ENCODE results near the gene OAF. TPM values are rescaled to one million over a fixed set of nuclear protein-coding genes. Genes with fewer than 3 reads are reported as not detected.

Gene OAF
- total RNA-seq, 1 donor from 2014 or later = 34.9 TPM

GRCh38 chr11:120201653-120202052 is 9.2 kb upstream of the OAF start:
- DNase-seq (ENCODE audit: low spot score) = no peak

DNA sequence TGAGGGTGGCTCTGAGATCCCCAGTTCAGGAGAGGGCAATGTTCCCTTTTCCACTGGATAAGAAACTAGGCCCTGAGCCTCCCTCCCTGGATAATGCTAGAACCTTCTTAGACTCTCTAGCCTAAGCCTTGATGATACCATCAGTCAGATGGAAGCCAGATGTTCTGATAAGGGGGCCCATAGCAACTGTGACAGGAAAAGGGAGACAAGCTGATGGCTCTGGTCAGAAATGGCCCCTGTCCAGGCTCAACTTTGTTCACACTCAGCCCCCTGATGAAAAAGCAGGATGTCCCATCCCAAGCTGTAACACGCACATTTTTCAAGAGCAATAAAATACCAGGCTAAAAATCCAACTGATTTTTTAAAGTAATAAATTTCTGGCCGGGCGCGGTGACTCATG is 7.2 kb upstream of the OAF start:
- DNase-seq (ENCODE audit: low spot score) = no peak

GRCh38 chr11:120205596-120206161 is 5.2 kb upstream of the OAF start:
- DNase-seq (ENCODE audit: low spot score) = no peak

DNA sequence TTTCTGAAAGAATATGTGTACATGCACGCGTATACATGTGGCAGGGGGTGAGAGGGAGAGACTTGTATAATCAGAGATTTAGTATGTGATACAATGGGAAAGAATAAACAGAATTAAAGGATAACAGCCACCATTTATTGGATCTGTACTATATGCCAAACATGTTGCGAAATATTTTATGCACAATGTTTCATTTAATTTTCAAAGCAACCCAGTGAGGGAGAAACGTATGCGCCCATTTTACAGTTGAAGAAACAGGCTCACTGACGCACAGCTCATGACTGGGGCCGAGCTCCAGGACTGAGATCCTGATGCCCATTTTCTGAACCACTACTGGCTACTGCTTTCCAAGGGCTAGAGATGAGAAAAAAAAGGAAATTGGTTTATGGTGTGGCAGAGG is 3.3 kb upstream of the OAF start:
- DNase-seq (ENCODE audit: low spot score) = no peak

DNA sequence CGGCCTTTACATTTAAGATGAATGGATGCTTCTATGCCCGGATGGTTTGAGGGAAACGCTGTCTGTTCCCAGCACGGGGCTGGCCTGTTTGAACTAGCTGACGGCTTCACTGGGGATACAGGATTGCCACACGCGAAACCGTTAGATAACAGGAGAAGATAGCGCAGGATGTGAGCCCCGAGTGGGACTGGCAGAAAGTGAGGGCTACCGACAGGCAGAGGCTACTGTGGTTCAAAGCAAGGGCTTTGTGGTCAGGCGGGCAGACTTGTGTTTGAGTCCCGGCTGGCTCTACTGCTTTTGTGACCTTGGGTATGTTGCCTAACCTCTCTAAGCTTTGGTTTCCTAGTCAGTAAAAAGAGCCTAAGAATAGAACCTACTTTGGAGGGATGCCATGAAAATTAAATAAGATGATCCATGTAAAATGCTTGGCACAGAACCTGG is 2.8 kb upstream of the OAF start:
- no peak for DNase-seq (ENCODE audit: low spot score)

DNA sequence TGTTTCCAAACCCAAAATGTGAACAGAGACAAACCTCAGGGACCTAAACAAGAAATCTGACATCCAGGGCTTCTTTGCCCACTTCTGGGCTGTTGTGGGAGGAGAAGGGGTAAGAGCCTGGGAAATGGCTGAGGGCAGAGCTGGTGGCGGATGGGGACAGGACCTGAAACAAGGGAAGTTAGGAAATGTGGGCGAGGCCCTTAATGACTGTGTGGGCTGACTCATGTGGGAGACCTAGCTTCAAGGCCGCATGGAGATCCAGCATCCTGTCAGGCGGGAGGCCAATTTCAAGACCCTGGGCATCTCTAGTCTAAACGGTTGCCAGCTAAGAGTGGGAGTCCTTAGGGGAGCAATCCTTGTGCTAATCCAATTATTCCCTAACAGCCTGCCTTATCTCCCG is 2.1 kb upstream of the OAF start:
- DNase-seq (ENCODE audit: low spot score) = no peak

DNA sequence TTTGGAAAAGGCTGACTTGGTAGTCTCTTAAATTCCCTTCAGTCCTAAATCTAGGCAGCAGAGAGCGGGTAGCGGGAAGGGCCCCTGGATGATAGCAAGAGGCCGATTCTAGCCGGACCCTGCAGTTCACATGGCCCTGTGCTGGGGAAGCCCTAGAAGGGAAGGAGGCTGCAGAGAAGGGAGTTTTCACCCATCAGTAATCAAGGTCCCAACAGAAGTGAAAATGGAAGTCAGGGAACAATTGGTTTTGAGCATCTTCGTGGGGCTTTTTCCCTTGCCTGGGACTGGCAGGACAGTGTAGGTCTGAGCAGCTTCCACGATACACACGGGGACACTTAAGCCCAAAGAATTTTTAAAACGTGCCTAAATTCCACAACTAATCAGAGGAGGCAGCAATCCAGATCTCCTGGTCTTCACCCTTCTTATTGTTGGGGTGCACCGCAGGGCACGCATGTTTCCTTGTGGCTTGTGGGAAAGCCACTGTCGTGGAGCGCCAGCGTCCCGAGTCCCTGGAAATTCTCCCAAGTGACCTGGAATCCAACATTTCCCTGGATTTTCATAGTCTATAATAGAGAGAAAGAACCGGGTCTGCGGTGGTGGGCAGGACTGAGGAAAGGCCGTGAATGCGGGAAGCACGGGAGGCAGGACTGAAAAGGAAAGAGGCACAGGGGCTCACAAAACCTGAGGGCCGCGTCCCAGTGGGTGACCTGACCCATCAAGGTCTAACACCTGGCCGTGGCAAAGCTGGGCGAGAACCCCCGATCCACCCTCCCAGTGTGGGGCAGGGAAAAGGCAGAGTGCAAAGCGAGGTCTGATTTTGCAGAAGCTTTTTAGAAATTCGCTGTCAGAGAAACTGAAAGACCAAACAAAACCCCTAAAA is 846 bp upstream of the OAF start:
- DNase-seq (ENCODE audit: low spot score) = no peak

- no peak for DNase-seq (ENCODE audit: low spot score)
Measured at GRCh38 chr11:120211522-120212258, 858 bp downstream of the OAF start.

DNA sequence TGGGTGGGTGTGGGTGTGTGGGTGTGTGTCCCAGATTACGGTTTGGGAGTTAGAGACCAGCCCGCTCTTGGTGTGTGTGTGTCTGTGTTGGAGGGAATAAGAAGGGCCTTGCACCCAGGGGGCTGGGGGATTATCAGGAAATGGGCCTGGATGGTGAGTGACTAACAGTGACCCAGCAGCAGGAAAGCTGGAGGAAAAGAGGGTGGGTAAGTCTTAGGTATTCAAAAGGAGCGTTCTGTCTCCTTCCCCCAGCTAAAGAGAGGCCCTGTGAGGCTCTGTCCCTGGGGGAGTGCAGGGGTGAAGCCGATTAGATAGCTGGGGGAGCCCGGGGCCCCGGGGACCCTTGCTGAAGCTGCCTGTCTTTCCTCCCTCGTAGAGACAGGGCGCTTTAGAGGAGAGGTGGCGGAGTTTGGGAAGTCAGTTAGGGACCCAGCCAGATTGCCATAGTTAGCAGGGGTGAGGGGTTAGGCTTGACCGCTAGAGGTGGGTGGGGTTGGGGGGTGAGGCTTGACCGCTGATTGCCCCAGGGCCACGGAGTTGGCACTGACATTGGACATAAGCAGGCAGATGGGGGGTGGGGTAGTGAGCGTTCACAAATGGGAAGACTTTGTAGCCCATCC is 1.5 kb downstream of the OAF start:
- DNase-seq (ENCODE audit: low spot score) = no peak

- DNase-seq (ENCODE audit: low spot score) = no peak
Measured at GRCh38 chr11:120212926-120213325, 2.1 kb downstream of the OAF start.

DNA sequence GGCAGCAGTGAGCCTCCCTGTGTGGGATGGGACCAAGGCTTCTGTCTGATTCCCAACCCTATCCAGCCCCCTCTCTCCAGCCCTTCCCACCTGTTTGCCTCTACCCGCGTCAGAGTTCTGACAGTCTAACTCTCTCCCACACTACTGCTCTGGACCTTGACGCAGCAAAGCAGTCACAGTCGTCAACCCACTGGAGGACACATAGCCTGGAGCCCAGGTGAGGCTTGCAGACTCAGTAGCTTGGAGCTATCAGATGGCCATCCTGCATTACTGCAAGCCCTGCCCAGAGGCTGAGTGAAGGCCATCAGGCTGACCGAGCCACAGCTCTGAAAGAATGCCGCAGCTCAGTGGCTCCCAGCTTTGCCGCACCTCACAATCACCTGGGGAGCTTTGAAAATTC is 3.7 kb downstream of the OAF start:
- DNase-seq (ENCODE audit: low spot score) = no peak

GRCh38 chr11:120215634-120216033 is 4.8 kb downstream of the OAF start:
- DNase-seq (ENCODE audit: low spot score) = no peak

DNA sequence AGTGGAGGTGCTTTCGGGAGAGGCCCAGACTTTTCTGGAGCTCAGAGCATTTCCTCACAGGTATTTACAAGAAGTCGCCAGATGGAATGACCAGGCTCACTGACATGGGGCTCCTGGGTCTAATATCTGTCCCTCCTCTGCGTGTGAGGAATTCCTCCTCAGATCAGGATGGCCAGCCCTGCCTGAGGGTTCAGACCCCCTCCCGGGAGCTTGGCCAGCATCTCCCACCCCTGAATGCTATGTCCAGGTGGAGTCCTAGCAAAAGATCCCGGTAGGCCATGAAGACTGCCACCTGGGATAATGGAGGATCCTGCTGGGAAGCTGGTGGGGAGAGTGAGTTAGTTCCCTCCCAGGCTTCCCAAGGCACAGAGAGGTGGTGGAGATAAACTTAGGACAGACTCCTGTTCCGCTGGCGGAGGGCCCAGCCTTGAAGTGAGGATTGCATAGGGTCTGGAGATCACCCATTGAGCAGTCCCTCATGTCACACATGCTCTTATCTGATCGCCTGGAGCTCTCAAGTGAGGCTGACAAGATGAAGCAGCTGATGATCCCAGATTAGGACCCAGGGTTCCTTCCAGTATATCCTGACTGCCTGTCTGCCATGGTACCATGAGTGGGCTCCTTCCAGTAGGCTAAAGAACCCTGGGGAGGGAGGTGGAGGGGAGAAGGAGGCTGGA is 5.7 kb downstream of the OAF start:
- DNase-seq (ENCODE audit: low spot score) = no peak

GRCh38 chr11:120217526-120217925 is 6.7 kb downstream of the OAF start:
- DNase-seq (ENCODE audit: low spot score) = no peak

DNA sequence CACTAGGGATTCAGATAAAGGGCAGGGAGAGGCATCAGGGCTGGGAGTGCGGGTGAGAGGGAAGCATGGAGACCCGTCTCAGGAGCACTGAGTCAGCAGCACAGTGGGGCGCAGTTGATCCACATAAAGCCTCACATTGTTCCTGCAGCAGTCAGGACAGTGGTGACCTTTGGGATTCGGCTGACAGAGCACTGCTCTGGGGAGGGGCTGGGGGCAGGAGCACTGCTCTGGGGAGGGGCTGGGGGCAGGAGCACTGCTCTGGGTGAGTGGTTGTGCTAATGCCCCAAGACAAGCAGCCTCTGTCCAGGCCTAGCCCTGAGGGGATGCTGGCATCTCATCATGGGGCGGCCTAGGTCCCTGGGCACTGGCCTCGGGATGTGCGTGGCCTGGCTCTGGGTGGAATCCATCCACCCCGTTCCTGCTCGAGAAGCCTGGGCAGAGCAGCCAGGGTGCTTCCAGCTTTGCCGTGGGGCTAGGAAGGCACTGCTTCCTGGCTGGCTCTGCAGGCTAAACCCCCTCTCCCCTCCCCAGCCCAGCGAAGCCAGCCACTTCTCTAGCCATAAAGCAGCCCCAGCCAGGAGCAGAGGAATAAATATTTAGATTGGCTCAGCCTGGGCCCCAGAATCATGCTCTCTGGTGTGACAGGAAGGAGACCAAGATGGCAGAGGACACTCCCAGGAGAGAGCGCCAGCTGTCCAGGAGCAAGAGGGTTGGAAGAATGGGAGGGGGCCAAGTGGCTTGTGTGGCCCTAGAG is 7.3 kb downstream of the OAF start:
- DNase-seq (ENCODE audit: low spot score) = no peak

GRCh38 chr11:120218695-120219033 is 7.8 kb downstream of the OAF start:
- DNase-seq (ENCODE audit: low spot score) = no peak

- DNase-seq (ENCODE audit: low spot score) = no peak
Measured at GRCh38 chr11:120219232-120219937, 8.6 kb downstream of the OAF start.

DNA sequence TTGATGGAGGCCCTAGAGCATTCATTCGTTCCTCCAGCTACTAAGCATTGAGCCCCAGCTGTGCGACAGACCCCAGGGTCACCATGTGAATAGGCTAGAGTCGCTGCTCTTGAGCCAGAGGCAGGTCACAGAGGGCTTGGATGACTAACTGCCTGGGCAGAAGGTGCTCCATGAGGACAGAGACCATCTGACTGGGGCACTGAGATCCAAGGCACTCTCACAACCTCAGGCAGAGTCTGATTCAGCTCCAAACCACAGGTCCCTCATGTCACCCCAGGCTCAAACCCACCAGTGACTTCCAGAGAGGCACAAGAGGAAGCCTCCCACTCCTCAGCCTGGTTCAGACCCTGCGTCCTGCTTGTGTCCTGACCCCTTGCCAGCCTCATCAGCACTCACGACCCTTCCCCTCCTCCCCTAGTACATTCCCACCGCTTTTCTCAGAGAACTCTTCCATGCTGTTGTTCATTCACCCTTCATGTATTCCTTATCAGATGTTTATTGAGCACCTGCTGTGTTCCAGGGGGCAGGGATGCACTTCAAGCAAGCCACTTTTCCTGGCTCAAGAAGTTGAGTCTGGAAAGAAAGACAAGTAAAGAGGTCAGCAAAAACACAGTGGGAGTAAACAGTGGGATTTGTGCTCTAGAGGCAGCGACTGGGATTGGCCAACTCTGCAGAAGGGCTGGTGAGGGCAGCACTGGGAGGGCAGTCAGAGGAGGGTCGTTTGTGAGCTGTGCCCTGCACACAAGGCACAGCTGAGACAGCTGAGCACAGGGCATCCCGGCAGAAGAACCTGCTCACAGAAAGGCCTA is 9.3 kb downstream of the OAF start:
- DNase-seq (ENCODE audit: low spot score) = no peak

DNA sequence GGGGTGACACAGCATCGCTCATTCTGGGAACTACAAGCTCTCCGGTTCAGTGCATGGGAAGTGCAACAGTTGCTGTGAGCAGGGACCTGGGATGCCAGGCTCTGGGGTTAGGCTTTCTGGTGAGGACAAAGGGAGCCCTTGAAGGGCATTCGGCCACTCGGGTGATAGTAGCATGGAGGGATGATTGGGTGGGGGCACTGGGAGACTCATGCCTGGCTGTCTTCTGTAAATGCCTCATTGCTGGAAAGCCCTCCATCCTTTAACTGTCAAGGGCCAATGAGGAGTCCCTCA is 9.9 kb downstream of the OAF start:
- no peak for DNase-seq (ENCODE audit: low spot score)
